ENCODE results near the gene SHISA9. TPM values are rescaled to one million over a fixed set of nuclear protein-coding genes. Genes with fewer than 3 reads are reported as not detected.

The SHISA9 gene
- polyA plus RNA-seq, 4 donors, result 0.19 to 0.75 TPM; not detected in 2

GRCh38 chr16:13223666-13224065, 322.3 kb downstream of the SHISA9 start:
- no peak for FAIRE-seq
- no peak overlapping the region for H3K4me3 ChIP-seq (ENCODE audit: low read depth in 1 of 3, low read length in 3 of 3)
- 86 to 95% (median 86%) methylated on average over 1 of the region's 1 CpG for WGBS, 3 donors
- no peaks in the 10 kb centered on the region for H3K36me3 ChIP-seq (ENCODE audit: control insufficient read depth in 3 of 3, insufficient read depth in 2 of 3, low read depth in 1 of 3, low read length in 3 of 3)
- H3K4me1 ChIP-seq (ENCODE audit: control insufficient read depth in 3 of 3, insufficient read depth in 2 of 3, low read depth in 1 of 3, low read length in 2 of 3), result no peaks in the 10 kb centered on the region
- H3K9me3 ChIP-seq (ENCODE audit: control insufficient read depth in 2 of 2, insufficient read depth in 1 of 2, low read depth in 1 of 2, low read length in 1 of 2), result peaks cover 0 to 3% of the 10 kb centered on the region in 2 donors
- H3K27ac ChIP-seq (ENCODE audit: low read depth in 1 of 3, low read length in 2 of 3), result no peak overlapping the region
- H3K27me3 ChIP-seq (ENCODE audit: control insufficient read depth in 3 of 3, insufficient read depth in 3 of 3, low read length in 3 of 3), result no peaks in the 10 kb centered on the region
- no peak for DNase-seq

GRCh38 chr16:13229039-13229438, 327.6 kb downstream of the SHISA9 start:
- no peak for FAIRE-seq
- Histone ChIP-seq H3K4me1 (ENCODE audit: control insufficient read depth in 3 of 3, insufficient read depth in 2 of 3, low read depth in 1 of 3, low read length in 2 of 3) (no peaks in the 10 kb centered on the region), H3K4me3 (ENCODE audit: low read depth in 1 of 3, low read length in 3 of 3) (no peak overlapping the region), H3K27ac (ENCODE audit: low read depth in 1 of 3, low read length in 2 of 3) (no peak overlapping the region), H3K36me3 (ENCODE audit: control insufficient read depth in 3 of 3, insufficient read depth in 2 of 3, low read depth in 1 of 3, low read length in 3 of 3) (no peaks in the 10 kb centered on the region), H3K9me3 (ENCODE audit: control insufficient read depth in 2 of 2, insufficient read depth in 1 of 2, low read depth in 1 of 2, low read length in 1 of 2) (peaks cover 0 to 3% of the 10 kb centered on the region in 2 donors), H3K27me3 (ENCODE audit: control insufficient read depth in 3 of 3, insufficient read depth in 3 of 3, low read length in 3 of 3) (no peaks in the 10 kb centered on the region)
- WGBS, 3 donors, result 69 to 73% (median 71%) methylated on average over 6 of the region's 6 CpGs
- DNase-seq, result no peak

- DNase-seq (no peak), FAIRE-seq (no peak)
- no peaks in the 10 kb centered on the region for H3K4me1 ChIP-seq (ENCODE audit: control insufficient read depth in 3 of 3, insufficient read depth in 2 of 3, low read depth in 1 of 3, low read length in 2 of 3)
- peaks cover 0 to 3% of the 10 kb centered on the region in 2 donors for H3K9me3 ChIP-seq (ENCODE audit: control insufficient read depth in 2 of 2, insufficient read depth in 1 of 2, low read depth in 1 of 2, low read length in 1 of 2)
- H3K27ac ChIP-seq (ENCODE audit: low read depth in 1 of 3, low read length in 2 of 3), result no peak overlapping the region
- H3K36me3 ChIP-seq (ENCODE audit: control insufficient read depth in 3 of 3, insufficient read depth in 2 of 3, low read depth in 1 of 3, low read length in 3 of 3), result no peaks in the 10 kb centered on the region
- no peaks in the 10 kb centered on the region for H3K27me3 ChIP-seq (ENCODE audit: control insufficient read depth in 3 of 3, insufficient read depth in 3 of 3, low read length in 3 of 3)
- no peak overlapping the region for H3K4me3 ChIP-seq (ENCODE audit: low read depth in 1 of 3, low read length in 3 of 3)
- 68 to 70% (median 68%) methylated on average over 4 of the region's 4 CpGs for WGBS, 3 donors
Measured at GRCh38 chr16:13231365-13231764, 330.0 kb downstream of the SHISA9 start.

- no peak overlapping the region for H3K27ac ChIP-seq (ENCODE audit: low read depth in 1 of 3, low read length in 2 of 3)
- no peak for FAIRE-seq
- DNase-seq, result no peak
- H3K27me3 ChIP-seq (ENCODE audit: control insufficient read depth in 3 of 3, insufficient read depth in 3 of 3, low read length in 3 of 3), result no peaks in the 10 kb centered on the region
- H3K4me3 ChIP-seq (ENCODE audit: low read depth in 1 of 3, low read length in 3 of 3), result no peak overlapping the region
- peaks cover 0 to 3% (median 0%) of the 10 kb centered on the region in 3 donors for H3K4me1 ChIP-seq (ENCODE audit: control insufficient read depth in 3 of 3, insufficient read depth in 2 of 3, low read depth in 1 of 3, low read length in 2 of 3)
- no peaks in the 10 kb centered on the region for H3K36me3 ChIP-seq (ENCODE audit: control insufficient read depth in 3 of 3, insufficient read depth in 2 of 3, low read depth in 1 of 3, low read length in 3 of 3)
- H3K9me3 ChIP-seq (ENCODE audit: control insufficient read depth in 2 of 2, insufficient read depth in 1 of 2, low read depth in 1 of 2, low read length in 1 of 2), result no peaks in the 10 kb centered on the region
- 91 to 94% (median 92%) methylated on average over 17 of the region's 17 CpGs for WGBS, 3 donors
Measured at GRCh38 chr16:13234999-13235398, 333.6 kb downstream of the SHISA9 start.

GRCh38 chr16:13236308-13236707, 334.9 kb downstream of the SHISA9 start:
- FAIRE-seq, result no peak
- Histone ChIP-seq H3K27me3 (ENCODE audit: control insufficient read depth in 3 of 3, insufficient read depth in 3 of 3, low read length in 3 of 3) (no peaks in the 10 kb centered on the region), H3K27ac (ENCODE audit: low read depth in 1 of 3, low read length in 2 of 3) (no peak overlapping the region), H3K9me3 (ENCODE audit: control insufficient read depth in 2 of 2, insufficient read depth in 1 of 2, low read depth in 1 of 2, low read length in 1 of 2) (no peaks in the 10 kb centered on the region), H3K4me1 (ENCODE audit: control insufficient read depth in 3 of 3, insufficient read depth in 2 of 3, low read depth in 1 of 3, low read length in 2 of 3) (peaks cover 0 to 3% (median 0%) of the 10 kb centered on the region in 3 donors), H3K36me3 (ENCODE audit: control insufficient read depth in 3 of 3, insufficient read depth in 2 of 3, low read depth in 1 of 3, low read length in 3 of 3) (no peaks in the 10 kb centered on the region), H3K4me3 (ENCODE audit: low read depth in 1 of 3, low read length in 3 of 3) (no peak overlapping the region)
- WGBS, 3 donors, result 95 to 99% (median 98%) methylated on average over 6 of the region's 6 CpGs
- no peak for DNase-seq

GRCh38 chr16:13238182-13238581, 336.8 kb downstream of the SHISA9 start:
- Histone ChIP-seq H3K27me3 (ENCODE audit: control insufficient read depth in 3 of 3, insufficient read depth in 3 of 3, low read length in 3 of 3) (no peaks in the 10 kb centered on the region), H3K9me3 (ENCODE audit: control insufficient read depth in 2 of 2, insufficient read depth in 1 of 2, low read depth in 1 of 2, low read length in 1 of 2) (no peaks in the 10 kb centered on the region), H3K27ac (ENCODE audit: low read depth in 1 of 3, low read length in 2 of 3) (peak overlapping the region in 1 of 3 donors; percentile 32), H3K4me3 (ENCODE audit: low read depth in 1 of 3, low read length in 3 of 3) (no peak overlapping the region), H3K4me1 (ENCODE audit: control insufficient read depth in 3 of 3, insufficient read depth in 2 of 3, low read depth in 1 of 3, low read length in 2 of 3) (peaks cover 0 to 3% (median 0%) of the 10 kb centered on the region in 3 donors), H3K36me3 (ENCODE audit: control insufficient read depth in 3 of 3, insufficient read depth in 2 of 3, low read depth in 1 of 3, low read length in 3 of 3) (no peaks in the 10 kb centered on the region)
- no peak for FAIRE-seq
- 24 to 54% (median 29%) methylated on average over 2 of the region's 2 CpGs for WGBS, 3 donors
- peak in 1 of 2 donors; percentile 83 for DNase-seq

- Histone ChIP-seq H3K27me3 (ENCODE audit: control insufficient read depth in 3 of 3, insufficient read depth in 3 of 3, low read length in 3 of 3) (no peaks in the 10 kb centered on the region), H3K4me3 (ENCODE audit: low read depth in 1 of 3, low read length in 3 of 3) (no peak overlapping the region), H3K4me1 (ENCODE audit: control insufficient read depth in 3 of 3, insufficient read depth in 2 of 3, low read depth in 1 of 3, low read length in 2 of 3) (peaks cover 0 to 3% (median 0%) of the 10 kb centered on the region in 3 donors), H3K27ac (ENCODE audit: low read depth in 1 of 3, low read length in 2 of 3) (no peak overlapping the region), H3K9me3 (ENCODE audit: control insufficient read depth in 2 of 2, insufficient read depth in 1 of 2, low read depth in 1 of 2, low read length in 1 of 2) (peaks cover 0 to 2% of the 10 kb centered on the region in 2 donors), H3K36me3 (ENCODE audit: control insufficient read depth in 3 of 3, insufficient read depth in 2 of 3, low read depth in 1 of 3, low read length in 3 of 3) (no peaks in the 10 kb centered on the region)
- DNase-seq, result no peak
- 58 to 73% (median 67%) methylated on average over 3 of the region's 3 CpGs for WGBS, 3 donors
- no peak for FAIRE-seq
Measured at GRCh38 chr16:13242201-13242600, 340.8 kb downstream of the SHISA9 start.

- H3K9me3 ChIP-seq (ENCODE audit: control insufficient read depth in 2 of 2, insufficient read depth in 1 of 2, low read depth in 1 of 2, low read length in 1 of 2), result peaks cover 0 to 2% of the 10 kb centered on the region in 2 donors
- WGBS, 3 donors, result 88 to 93% (median 89%) methylated on average over 5 of the region's 5 CpGs
- no peaks in the 10 kb centered on the region for H3K4me1 ChIP-seq (ENCODE audit: control insufficient read depth in 3 of 3, insufficient read depth in 2 of 3, low read depth in 1 of 3, low read length in 2 of 3)
- H3K36me3 ChIP-seq (ENCODE audit: control insufficient read depth in 3 of 3, insufficient read depth in 2 of 3, low read depth in 1 of 3, low read length in 3 of 3), result no peaks in the 10 kb centered on the region
- FAIRE-seq, result no peak
- no peak overlapping the region for H3K27ac ChIP-seq (ENCODE audit: low read depth in 1 of 3, low read length in 2 of 3)
- no peak for DNase-seq
- H3K4me3 ChIP-seq (ENCODE audit: low read depth in 1 of 3, low read length in 3 of 3), result no peak overlapping the region
- H3K27me3 ChIP-seq (ENCODE audit: control insufficient read depth in 3 of 3, insufficient read depth in 3 of 3, low read length in 3 of 3), result no peaks in the 10 kb centered on the region
Measured at GRCh38 chr16:13244770-13245169, 343.4 kb downstream of the SHISA9 start.

- H3K27me3 ChIP-seq (ENCODE audit: control insufficient read depth in 3 of 3, insufficient read depth in 3 of 3, low read length in 3 of 3), result no peaks in the 10 kb centered on the region
- 25 to 56% (median 38%) methylated on average over 6 of the region's 6 CpGs for WGBS, 3 donors
- no peak overlapping the region for H3K4me3 ChIP-seq (ENCODE audit: low read depth in 1 of 3, low read length in 3 of 3)
Measured at GRCh38 chr16:13245713-13246377, 344.4 kb downstream of the SHISA9 start.

More at GRCh38 chr16:13245713-13246377, 344.4 kb downstream of the SHISA9 start:
- DNase-seq, result peak in 1 of 2 donors; percentile 28
- Histone ChIP-seq H3K27ac (ENCODE audit: low read depth in 1 of 3, low read length in 2 of 3) (no peak overlapping the region), H3K4me1 (ENCODE audit: control insufficient read depth in 3 of 3, insufficient read depth in 2 of 3, low read depth in 1 of 3, low read length in 2 of 3) (no peaks in the 10 kb centered on the region), H3K36me3 (ENCODE audit: control insufficient read depth in 3 of 3, insufficient read depth in 2 of 3, low read depth in 1 of 3, low read length in 3 of 3) (no peaks in the 10 kb centered on the region), H3K9me3 (ENCODE audit: control insufficient read depth in 2 of 2, insufficient read depth in 1 of 2, low read depth in 1 of 2, low read length in 1 of 2) (peaks cover 0 to 2% of the 10 kb centered on the region in 2 donors)
- no peak for FAIRE-seq
